Panc1 (cell line): ENCODE results near the gene SCRN1.

ENCODE experiments used
- CTCF ChIP-seq: fragments of 450-650 bp; IDR thresholded peaks from 2 replicates; pipeline ENCODE4 v1.5.1; 2017; ENCODE audit warnings: mild to moderate bottlenecking
- POLR2AphosphoS5 ChIP-seq: IDR thresholded peaks from 2 replicates; pipeline ENCODE4 v1.6.1; 2012; ENCODE audit warnings: mild to moderate bottlenecking, low read depth, low read length, moderate library complexity
- REST ChIP-seq, 2 experiments: IDR thresholded peaks; 2 replicates each; pipeline ENCODE4 v1.6.1; 2011 to 2012; ENCODE audit warnings: low read depth in 2 of 2, control low read depth in 1 of 2, low read length in 1 of 2, mild to moderate bottlenecking in 1 of 2, moderate library complexity in 1 of 2; ENCODE audit not compliant: insufficient read depth in 1 of 2
- SIN3A ChIP-seq: IDR thresholded peaks from 2 replicates; pipeline ENCODE4 v1.6.1; 2012; ENCODE audit warnings: low read depth, mild to moderate bottlenecking, low read length, moderate library complexity, borderline replicate concordance; ENCODE audit not compliant: insufficient read depth
- TCF7L2 ChIP-seq: IDR thresholded peaks from 2 replicates; pipeline ENCODE4 v1.6.1; 2011; ENCODE audit warnings: mild to moderate bottlenecking, low read depth, low read length, inconsistent platforms

GRCh38 chr7:29900745-29901144 lies 88.9 kb downstream of the SCRN1 start:
- no peak for TF ChIP-seq REST (IDR thresholded peaks at IDR 0.05; ENCODE audit: insufficient read depth in 1 of 2, low read depth in 2 of 2, low read length in 1 of 2)
- no peak for TF ChIP-seq CTCF
- no peak for TF ChIP-seq POLR2AphosphoS5
- TF ChIP-seq TCF7L2: no peak
- no peak for TF ChIP-seq SIN3A
